ENCODE results near the gene PHF3. TPM values are rescaled to one million over a fixed set of nuclear protein-coding genes. Genes with fewer than 3 reads are reported as not detected.
A peak's percentile ranks its signal among the peaks of the same experiment; 100 is the strongest.

PHF3 gene
- total RNA-seq, 1 experiment from 2014 or later: 66.6 TPM

GRCh38 chr6:63663147-63663955, 27.7 kb downstream of the PHF3 start:
- Histone ChIP-seq H2BK20ac (ENCODE audit: low read depth, low read length, poor library complexity, severe bottlenecking) (no peak overlapping the region), H3K27me3 (ENCODE audit: insufficient read depth, low read length) (no peaks in the 10 kb centered on the region), H2BK5ac (ENCODE audit: insufficient read length, low read length) (no peak overlapping the region), H3K23ac (ENCODE audit: insufficient read length, low read depth, low read length) (no peak overlapping the region), H3K18ac (ENCODE audit: insufficient read length, low read depth, low read length) (no peak overlapping the region), H2BK120ac (ENCODE audit: low read depth, low read length, poor library complexity, severe bottlenecking) (no peak overlapping the region), H3K9ac (ENCODE audit: extremely low read depth, insufficient read length, low read length) (no peak overlapping the region), H3K4me1 (ENCODE audit: insufficient read depth, low read length) (peaks cover 5% of the 10 kb centered on the region), H3K9me3 (ENCODE audit: control insufficient read depth, low read depth, low read length) (no peaks in the 10 kb centered on the region), H3K4ac (ENCODE audit: low read depth, low read length) (no peak overlapping the region), H2AK5ac (ENCODE audit: insufficient read length, low read length) (no peak overlapping the region), H3K27ac (ENCODE audit: insufficient read length, low read depth, low read length) (no peak overlapping the region), H3K79me1 (ENCODE audit: insufficient read depth, low read depth, low read length, poor library complexity, severe bottlenecking) (no peaks in the 10 kb centered on the region), H3K23me2 (ENCODE audit: insufficient read length, low read depth, low read length, poor library complexity, severe bottlenecking) (no peaks in the 10 kb centered on the region), H3K56ac (ENCODE audit: insufficient read length, low read depth, low read length) (no peak overlapping the region), H4K91ac (ENCODE audit: insufficient read length, low read depth, low read length) (no peak overlapping the region), H2BK12ac (ENCODE audit: insufficient read length, low read depth, low read length) (no peak overlapping the region), H3K79me2 (ENCODE audit: insufficient read depth, low read length) (peaks cover 25% of the 10 kb centered on the region; the same call in 1 of the 2 replicates), H3K4me2 (ENCODE audit: insufficient read depth, insufficient read length, low read length) (no peak overlapping the region), H4K8ac (replicated peaks; ENCODE audit: insufficient read length, low read depth, low read length) (no peak overlapping the region), H2BK15ac (ENCODE audit: low read depth, low read length) (no peak overlapping the region), H3K14ac (ENCODE audit: insufficient read depth, low read length) (no peak overlapping the region), H3T11ph (ENCODE audit: low read length) (no peak overlapping the region), H4K20me1 (ENCODE audit: control insufficient read depth, insufficient read depth, insufficient read length) (no peaks in the 10 kb centered on the region), H4K5ac (ENCODE audit: insufficient read length, low read depth, low read length) (no peak overlapping the region), H2AFZ (ENCODE audit: low read length) (no peak overlapping the region)
- no peak for DNase-seq
- no CpG with 5 or more reads among the region's 5 CpGs for WGBS (ENCODE audit: extremely low coverage, insufficient read length, low lambda C conversion rate)
- Mint-ChIP-seq H3K4me3 (no peak overlapping the region), H3K27ac (peak overlapping the region in 2 of 3 experiments; percentile 5 to 58; a peak in 2 of 7 replicates), H3K4me1 (peaks cover 9 to 11% of the 10 kb centered on the region in 2 experiments), H3K36me3 (ENCODE audit: insufficient read depth in 1 of 3, low read depth in 3 of 3) (no peaks in the 10 kb centered on the region; a peak in 1 of 7 replicates), H3K27me3 (ENCODE audit: low read depth) (no peaks in the 10 kb centered on the region), H3K9me3 (no peaks in the 10 kb centered on the region; a peak in 1 of 5 replicates)
- TF ChIP-seq, protein P1, sequence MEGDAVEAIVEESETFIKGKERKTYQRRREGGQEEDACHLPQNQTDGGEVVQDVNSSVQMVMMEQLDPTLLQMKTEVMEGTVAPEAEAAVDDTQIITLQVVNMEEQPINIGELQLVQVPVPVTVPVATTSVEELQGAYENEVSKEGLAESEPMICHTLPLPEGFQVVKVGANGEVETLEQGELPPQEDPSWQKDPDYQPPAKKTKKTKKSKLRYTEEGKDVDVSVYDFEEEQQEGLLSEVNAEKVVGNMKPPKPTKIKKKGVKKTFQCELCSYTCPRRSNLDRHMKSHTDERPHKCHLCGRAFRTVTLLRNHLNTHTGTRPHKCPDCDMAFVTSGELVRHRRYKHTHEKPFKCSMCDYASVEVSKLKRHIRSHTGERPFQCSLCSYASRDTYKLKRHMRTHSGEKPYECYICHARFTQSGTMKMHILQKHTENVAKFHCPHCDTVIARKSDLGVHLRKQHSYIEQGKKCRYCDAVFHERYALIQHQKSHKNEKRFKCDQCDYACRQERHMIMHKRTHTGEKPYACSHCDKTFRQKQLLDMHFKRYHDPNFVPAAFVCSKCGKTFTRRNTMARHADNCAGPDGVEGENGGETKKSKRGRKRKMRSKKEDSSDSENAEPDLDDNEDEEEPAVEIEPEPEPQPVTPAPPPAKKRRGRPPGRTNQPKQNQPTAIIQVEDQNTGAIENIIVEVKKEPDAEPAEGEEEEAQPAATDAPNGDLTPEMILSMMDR (conservative IDR thresholded peaks at IDR 0.05): no peak

Measured in H9 (cell line).